NCI-H2029 (cell line): ENCODE measurements around the gene ATP2B3.
"Not testable (repeated sequence)": the region's sequence is repeated elsewhere in the genome, so short reads cannot be mapped to it uniquely, and the experiment has no call there.

ENCODE experiments used
- DNase-seq: peaks from one replicate; lab custom pipeline; 2025; lab: John Stamatoyannopoulos, UW

Gene ATP2B3

DNA sequence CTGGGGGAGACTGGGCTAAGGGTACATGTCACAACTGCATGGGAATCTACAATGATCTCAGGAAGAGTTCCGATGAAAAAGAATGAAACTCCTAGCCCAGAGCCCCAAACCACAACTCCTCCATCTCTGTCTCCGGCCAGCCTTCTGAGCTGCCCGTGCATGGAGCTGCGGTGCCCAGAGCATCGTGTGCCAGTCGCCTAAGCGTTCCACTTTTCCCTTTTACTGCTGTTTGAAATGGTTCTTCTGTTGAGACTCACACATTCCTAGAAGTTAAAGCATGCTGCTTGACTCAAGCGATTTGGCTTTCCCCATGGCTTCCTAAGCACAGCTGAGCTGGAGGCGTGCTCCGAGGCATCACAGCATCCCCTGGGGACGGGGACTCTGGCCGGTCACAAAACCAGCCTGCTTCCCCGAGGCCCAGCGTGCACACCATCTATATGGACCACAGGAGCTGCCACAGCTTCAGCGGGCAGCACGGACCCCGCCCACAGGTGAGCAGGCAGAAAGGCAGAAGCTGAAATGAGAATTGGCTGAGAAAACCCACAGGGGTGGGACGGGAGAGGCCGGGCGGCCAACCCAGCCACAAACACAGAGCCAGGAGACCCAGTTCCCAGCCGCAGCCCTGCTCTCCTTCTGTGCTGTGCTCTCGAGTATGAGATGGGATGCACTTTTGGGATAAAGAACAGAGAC is 76.5 kb downstream of the ATP2B3 start:
- no peak for DNase-seq

DNA sequence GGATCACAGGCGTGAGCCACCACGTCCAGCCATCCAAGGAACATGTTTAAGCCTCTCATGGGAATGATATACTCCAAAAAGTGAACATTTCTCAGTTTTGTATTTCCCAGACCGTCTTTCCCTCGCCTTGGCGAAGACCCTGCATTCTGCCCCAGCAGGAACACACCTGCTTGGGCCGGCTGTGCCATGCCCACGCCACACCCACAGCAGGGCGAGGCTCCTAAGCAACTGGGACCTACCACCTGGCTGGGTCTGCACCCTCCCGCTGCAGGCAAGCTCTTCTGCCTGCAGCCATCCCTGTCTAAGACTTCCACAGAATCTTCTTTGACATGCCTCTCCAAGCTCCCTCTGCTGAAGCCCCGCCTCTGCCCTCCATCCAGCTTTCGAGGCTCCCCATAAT is 77.9 kb downstream of the ATP2B3 start:
- DNase-seq: no peak

DNA sequence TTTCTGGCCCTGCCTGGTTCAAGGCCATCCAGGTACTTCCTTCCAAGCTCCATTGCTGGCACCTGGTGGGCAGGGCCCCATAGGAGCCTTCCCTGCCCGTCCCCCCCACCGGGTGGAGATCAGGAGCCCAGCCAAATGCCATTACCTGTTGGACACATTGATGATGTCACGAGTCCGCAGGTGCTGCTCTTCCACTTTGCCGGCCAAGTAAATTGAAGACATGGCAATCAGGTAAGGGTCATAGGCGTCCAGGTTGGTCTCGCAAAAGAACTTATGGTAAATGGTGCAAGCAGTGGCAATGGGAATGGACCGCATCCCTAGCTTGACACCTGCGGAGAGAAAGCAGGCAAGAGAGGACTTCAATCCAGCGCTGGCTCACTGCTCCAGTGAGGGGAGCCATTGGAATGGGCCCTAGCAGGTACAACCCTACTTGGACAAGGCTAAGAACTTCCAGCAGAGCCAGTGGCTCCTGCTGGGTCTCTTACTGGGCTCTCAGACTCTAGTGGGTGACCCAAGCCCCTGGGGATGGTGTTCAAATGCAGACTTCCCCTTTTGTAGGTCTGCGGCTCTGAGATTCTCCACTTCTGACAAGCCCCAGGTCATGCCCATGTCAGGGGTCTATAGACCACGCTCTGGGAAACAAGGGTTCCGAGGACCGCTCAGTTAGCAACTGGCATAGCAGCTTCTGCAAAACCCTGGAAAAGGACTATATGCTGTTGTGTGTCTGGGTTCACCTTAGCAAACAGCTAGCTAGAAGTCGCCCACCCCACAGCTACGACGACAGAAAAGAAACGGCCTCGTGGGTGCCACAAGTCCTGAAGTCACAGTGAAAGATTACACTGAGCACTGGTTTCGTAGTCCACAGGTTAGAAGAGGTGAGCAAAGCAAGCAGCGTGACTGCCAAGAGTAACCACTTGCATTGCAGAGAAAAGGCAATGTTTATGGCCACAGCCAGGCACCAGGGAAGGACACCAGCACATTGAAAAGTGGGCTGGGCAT is 78.7 kb downstream of the ATP2B3 start:
- no peak for DNase-seq

DNA sequence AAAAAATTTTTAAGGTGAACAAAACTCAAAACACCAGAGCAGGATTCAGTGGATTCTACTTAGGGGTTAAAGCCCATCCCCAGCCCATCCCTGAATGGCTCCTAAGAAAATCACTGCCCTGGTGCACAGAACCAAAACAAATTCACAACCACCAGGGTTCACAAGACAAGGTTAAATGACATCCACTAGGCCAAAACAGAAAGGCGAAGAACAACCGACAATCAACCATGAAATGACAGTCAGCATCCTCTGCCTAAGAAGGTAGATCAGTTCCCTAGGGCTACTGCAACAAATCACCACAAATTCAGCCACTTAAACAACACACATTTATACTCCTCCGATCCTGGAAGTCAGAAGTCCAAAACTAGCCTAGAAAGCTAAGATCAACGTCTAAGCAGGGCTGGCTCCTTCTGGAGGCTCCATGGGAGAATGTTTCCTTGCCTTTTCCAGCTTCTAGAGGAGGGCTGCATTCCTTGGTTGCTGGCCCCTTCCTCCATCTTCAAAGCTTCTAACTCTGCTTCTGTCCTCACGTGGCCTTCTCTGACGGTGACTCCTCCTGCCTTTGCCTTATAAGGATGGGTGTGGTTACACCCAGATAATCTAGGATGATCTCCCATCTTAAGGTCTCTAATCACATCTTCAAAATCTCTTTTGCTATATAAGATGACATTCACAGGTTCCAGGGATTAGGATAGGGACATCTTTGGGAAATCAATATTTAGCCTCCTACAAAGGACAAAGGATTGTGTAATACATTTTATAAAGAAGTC is 79.7 kb downstream of the ATP2B3 start:
- no peak for DNase-seq

DNA sequence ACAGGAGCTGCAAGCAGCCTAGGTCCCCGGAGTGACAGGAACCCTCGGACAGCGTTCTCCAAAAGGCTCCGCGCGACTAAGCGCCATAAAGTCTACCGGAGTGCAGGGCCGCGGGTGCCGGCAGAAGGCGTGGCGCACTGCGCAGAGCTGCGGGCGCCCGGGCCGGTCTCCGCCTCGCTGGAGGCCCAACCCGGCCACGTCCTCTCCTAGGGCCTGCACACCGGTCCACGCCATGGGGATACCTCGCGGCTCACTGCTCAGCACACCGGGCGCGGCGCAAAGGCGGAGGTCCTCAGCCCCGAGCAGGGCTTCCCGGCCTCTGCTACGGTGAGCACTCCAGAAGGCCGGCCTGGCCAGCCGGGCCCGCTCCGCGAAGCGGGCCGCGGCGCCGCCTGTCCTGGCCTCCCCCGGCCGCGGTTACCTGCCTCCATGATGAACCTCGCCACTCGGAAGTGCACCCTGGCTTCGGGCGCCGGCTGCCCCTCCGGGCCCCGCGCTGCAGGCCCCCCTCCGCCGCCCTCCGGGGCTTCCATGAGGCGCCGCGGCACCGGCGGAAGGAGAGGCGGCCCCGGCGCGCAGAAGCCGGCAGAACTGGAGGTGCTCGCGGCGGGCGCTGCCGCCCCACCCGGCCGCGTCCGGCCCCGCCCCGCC is 81.2 kb downstream of the ATP2B3 start, which contains the start of gene CCNQ:
CCNQ (minus strand) TSS at position 599 of the 651 bp plus-strand sequence; CDS start at position 533, 66 bp downstream.
- DNase-seq: no peak

DNA sequence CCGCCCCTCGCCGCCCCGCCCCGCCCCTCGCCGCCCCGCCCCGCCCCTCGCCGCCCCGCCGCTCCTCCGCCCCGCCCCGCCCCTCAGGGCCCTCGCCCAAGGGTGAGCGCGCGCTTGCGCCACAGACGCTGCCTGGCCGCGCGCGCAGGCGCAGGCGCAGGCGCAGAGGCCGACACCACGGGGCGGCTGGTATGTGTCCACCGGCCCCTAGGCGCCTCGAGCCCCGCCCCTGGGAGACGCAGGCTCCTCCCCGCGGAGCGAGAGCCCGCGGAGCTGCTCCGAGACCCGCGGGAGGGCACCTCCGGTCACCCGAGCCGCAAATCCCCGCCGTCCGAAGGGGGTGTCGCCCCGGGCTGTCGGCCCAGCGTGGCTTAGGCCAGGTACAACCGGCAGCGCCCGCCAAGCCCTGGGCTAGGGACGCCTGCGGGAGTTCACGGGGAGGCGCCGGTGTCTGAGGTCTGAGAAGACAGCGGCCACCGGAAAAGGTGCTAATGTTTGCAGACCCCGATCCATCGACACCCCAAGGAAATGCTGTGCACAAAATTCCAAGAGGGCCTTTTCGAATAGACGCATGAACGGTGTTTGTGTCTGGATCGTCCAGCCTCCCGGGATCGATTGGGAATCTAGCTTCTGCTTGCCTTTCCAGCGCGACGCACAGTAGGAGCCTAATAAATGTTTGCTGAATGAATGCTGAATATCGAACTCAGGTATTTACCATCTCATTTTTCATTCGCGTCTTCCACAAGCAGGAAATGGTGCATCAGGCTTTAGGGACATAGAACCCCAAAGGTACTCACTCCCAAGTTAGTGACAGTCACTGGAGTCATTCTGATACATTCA is 82.0 kb downstream of the ATP2B3 start:
- DNase-seq: peak; percentile 79

DNA sequence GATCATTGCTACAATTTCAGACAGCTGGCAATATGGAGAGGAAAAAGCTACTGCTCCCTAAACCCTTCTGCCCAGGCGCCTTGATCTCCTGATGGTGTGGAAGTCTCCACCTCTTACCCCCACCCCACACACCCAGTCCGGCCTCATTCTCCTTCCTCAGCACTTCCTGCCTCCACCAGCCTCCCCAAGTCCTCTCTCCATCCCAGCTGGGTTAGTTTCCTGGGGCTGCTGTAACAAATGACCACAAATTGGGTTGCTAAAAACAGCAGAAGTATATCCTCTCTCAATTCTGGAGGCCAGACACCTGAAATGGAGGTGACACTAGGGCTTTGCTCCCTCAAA is 82.6 kb downstream of the ATP2B3 start:
- DNase-seq: no peak

DNA sequence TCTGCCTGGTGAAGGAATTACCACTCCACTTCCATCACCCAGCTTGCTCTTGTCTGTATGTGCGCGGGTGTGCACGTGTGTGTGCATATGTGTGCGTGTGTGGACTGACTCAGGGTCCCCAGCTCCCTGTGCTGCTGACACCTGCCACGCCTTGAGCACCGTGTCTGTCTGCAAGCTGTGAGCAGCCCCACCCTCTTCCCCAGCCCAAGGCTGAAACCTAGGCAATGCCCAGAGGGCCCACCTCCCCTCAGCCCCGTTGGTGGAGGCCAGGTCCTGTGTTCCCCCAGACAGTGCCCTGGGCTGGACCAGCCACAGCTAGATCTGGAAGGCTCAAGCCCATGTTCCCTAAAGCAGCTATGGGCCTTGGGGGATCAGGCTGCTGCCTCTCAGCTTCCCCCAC is 83.5 kb downstream of the ATP2B3 start:
- DNase-seq: no peak

DNA sequence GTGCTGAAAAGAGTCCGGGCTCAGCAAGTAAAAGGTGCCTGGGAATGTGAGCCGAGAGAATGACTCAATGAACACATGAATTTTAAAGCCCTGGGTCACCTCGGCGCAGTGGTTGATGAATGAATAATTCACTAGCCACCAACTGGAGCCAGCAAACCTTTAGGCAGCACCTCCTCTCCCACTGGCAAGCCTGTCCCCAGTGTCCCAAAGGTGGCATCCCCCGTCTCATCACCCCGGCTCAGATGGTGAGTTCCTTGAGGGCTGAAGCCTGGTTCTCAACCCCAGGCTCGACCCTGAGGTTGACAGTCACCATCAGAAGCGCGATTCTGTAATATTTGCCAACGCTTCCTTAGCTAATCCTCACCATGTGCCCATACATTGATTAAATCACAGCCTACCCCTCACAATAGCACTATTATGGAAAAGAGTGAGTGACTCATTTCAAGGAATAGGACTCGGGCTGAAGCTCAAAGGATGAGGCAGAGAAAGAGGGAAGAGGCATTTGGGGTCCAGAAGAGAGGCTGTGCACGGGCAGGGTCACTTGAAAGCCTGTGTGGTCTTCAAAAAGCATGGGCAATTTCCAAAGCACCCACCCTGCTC is 84.2 kb downstream of the ATP2B3 start:
- DNase-seq: no peak

DNA sequence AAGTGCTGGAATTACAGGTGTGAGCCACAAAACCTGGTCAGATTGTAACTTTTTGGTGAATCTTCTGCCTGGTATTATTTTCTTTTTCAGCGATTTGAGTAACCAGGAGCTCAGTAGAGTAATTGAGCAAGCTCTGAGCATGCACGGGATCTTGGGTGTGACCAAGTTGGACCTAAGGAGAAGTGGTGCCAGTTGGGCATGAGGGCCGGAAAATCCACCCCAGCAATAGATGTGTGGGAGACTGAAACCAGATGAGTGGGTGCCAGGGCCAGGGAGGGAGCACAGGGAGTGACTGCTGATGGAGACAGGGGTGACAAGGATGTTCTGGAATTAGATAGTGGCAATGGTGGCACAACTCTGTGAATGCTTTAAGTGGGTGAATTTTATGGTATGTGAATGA is 85.2 kb downstream of the ATP2B3 start:
- no peak for DNase-seq

DNA sequence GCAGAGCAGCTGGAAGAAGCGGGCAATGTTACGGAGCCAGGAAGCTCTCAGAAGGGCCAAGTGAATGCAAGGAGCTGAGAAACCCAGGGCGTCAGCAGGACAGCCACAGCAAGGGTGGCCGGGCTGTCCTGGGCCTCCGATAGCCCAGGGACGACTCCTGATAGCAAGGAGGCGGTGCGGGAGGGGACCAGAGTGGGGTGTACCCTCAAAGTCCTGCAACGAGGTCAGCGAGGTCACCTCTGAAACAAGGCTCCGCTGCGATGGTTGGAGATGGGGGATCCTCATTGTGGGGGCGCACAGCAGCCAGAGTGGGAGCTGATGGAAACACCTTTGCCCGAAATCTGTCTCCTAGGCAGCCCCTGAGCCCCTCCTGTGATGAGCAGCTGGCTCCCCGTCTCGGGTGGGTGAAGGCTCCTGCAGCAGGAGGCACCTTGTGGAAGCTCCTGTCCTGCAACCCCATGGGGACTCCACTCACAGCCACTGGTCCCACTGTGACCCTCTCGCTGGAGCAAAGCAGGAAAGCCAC is 85.8 kb downstream of the ATP2B3 start:
- DNase-seq: no peak

DNA sequence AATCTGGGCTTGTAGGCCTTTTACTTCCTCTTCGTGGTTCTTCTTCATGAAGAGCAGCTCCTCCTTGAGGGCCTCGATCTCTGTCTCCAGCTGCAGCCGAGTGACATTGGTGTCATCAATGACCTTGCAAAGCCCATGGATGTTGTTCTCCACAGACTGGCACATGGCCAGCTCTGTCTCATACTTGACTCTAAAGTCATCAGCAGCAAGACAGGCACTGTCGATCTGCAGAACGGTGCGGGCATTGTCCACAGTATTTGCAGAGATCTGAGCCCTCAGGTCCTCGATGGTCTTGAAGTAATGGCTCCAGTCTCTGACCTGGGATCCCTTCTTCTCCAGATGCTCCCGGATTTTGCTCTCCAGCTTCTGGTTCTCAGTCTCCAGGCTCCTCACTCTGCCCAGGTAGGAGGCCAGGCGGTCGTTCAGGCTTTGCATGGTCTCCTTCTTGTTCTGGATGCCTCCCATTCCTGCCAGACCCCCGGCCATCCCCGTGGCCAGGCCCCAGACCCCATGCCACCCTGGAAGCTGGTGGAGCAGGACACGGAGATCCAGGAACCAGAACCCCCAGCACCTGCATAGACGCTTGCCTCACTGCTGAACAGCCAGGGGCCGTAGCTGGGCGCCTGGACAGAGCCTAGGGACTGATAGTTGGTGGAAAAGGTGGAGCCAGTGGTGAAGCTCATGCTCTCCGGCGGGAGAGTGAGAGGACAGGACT is 87.4 kb downstream of the ATP2B3 start:
- not testable (repeated sequence) for DNase-seq

DNA sequence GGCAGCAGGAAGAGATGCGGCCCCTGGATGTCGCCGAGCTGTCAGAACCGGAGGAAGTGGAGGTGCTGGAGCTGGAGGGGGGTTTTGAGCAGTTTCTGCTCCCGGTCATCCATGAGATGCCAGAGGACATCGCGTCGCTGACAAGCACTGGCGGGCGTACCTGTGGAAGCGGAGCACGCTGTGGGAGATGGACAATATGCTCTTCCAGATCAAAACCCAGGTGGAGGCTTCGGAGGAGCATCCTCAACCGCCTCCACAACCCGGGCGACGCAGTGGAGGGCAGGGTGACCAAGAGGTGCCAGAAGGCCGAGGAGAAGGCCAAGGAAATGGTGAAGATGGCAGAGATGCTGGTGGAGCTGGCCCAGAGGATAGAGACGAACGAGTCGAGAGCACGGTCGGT is 89.1 kb downstream of the ATP2B3 start:
- no peak for DNase-seq

DNA sequence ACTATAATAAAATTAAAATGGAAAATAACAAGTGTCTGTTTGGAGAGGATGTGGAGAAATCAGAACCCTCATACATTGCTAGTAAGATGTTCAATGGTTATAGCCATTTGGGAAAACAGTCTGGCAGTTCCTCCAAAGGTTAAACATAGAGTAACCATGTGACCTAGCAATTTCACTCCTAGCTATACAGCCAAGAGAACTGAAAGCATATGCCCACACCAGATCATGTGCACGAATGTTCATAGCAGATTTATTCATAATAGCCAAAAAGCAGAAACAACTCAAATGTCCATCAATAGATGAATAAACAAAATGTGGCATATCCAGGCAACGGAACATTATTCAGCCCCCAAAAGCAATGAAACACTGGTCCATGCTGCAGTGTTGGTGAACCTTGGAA is 90.9 kb downstream of the ATP2B3 start:
- no peak for DNase-seq

DNA sequence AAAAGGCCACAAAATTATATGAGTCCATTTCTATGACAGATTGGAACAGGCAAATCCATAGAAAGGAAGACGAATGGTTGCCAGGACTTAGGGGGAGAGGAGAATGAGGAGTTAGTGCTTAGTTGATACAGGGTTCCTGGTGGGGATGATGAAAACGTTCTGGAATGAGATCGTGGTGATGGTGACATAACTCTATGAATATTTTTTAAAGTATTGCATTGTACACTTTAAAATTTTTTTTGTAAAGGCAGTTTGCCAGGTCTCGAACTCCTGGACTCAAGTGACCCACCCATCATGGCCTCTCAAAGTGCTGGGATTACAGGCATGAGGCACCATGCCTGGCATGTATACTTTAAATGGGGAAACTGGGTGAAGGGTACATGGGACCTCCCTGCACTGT is 91.4 kb downstream of the ATP2B3 start:
- no peak for DNase-seq

DNA sequence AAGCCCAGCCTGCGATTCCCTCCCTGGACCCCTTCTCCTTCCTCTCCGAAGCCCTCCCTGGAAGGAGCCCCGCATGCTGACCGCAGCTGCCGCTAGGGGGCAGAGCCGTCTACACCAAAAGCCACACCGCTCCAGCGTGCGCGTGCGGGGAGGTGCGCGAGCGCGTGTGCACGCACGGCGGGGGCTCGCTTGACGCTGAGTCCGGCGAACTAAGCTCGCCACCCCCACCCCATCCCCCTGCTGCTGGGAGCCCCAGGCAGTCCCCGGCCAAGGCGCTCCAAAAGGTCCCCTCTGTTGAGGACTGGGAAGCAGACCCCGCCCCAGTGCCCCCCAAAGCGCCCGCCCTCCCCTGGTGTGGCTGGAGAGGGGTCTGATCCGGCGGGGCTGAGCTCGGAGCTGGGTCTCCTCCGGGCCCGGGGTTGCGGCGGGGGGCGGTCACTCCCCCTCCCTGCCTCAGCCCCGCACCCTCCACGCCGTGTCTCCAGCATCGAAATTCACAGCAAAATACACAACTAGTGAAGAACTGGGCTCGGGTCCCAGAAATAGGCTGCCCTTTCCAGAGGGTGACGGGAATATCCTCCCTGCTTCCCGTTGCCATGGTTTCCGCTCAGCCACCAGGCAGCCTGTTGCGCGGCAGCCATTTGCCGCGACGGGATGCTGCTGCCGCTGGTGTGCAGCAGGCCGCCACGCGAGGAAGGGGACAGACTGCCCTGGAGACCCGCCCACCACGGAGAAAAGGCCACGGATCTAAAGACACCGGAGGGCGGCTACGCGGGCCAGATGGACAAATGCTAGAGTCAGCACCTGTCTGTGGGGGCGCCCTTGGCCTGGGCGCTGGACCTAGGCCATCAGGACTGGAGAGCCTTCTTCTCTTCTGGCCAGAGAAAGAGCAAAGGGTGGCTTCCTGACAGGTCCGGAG is 92.7 kb downstream of the ATP2B3 start:
- peak; percentile 42 for DNase-seq

DNA sequence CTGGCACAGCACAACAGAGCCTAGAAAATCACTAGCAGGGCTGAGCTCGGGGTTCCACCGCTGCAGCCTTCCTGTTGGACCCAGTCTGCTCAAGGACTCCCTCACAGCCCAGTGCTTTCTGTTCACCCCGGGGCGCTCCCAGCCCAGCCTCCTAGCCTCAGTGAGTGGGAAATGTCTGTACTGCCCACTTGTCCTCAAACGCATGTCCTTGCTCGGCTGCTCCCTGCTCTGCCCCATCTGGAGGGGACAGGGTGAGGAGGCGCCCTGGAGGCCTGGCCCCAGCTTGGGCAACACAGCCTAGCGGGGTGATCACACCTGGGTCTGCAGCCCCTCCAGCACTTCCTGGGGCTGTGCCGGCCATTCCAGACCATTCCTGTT is 93.4 kb downstream of the ATP2B3 start:
- no peak for DNase-seq

DNA sequence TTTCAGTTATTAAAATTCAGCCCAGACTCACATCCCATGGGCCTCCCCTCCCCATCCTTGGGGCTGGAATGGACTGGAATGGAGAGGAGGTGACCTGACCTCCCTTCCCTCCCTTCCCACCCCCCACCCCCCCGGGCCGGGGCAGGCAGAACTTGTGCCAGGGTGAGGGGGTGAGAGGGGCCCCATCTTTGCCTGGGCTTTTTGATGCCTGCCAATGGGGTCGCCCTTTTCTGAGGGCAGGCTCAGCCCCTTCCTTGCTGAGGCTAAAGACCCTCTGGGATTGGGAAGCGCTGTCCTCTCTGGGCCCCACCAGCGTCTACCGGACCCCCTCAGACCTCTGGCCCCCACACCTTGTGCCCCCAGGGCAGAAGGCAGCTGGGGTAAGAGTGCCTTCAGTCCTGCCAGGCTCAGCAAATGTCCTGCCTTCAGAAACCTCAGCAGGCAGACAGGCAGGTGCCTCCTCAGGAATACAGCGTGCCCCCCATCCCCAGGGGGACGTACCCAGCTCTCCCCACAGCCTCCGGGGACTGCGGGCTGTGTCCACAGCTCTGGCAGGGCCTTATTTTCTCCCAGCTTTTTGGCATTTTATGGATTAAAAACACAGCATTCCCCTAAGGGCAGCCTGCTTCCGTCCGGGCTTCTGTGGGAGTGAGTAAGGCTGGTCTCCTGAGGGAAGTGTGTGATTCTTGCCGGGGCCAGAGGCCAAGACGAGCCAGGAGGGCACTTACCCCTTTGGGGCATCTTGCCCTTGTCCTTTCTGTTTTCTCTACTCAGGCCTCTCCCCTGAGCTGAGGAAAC is 94.1 kb downstream of the ATP2B3 start:
- no peak for DNase-seq
